HG03460 (cell line): ENCODE results near the gene WDR36.

Experiments used
- ATAC-seq: cut with Tn5 transposase; IDR thresholded peaks from one replicate; pipeline ENCODE4 v1.9.1; 2021; ENCODE audit not compliant: unreplicated experiment

WDR36 gene

GRCh38 chr5:111092062-111092853 lies at the start of gene WDR36:
TSS of gene WDR36 (plus strand) at chr5:111092348. CDS start at chr5:111092457, 109 bp downstream.
- peak; percentile 95 for ATAC-seq

- ATAC-seq: no peak
Observed at GRCh38 chr5:111043712-111044506, 48.2 kb upstream of the WDR36 start.

- ATAC-seq: no peak
Observed at GRCh38 chr5:111058064-111058463, 34.1 kb upstream of the WDR36 start.

- no peak for ATAC-seq
Observed at GRCh38 chr5:111060169-111060568, 32.0 kb upstream of the WDR36 start.

- ATAC-seq: no peak
Observed at GRCh38 chr5:111061618-111062017, 30.5 kb upstream of the WDR36 start.

- ATAC-seq: no peak
Observed at GRCh38 chr5:111063709-111064322, 28.3 kb upstream of the WDR36 start.

- ATAC-seq: no peak
Observed at GRCh38 chr5:111066261-111066938, 25.7 kb upstream of the WDR36 start.

- no peak for ATAC-seq
Observed at GRCh38 chr5:111068213-111068612, 23.9 kb upstream of the WDR36 start.

GRCh38 chr5:111069839-111070238 lies 22.3 kb upstream of the WDR36 start:
- ATAC-seq: no peak

GRCh38 chr5:111070272-111071134 lies 21.6 kb upstream of the WDR36 start:
- ATAC-seq: peak; percentile 43

- ATAC-seq: no peak
Observed at GRCh38 chr5:111071413-111071812, 20.7 kb upstream of the WDR36 start, which contains the start of gene TSLP. TSS of gene TSLP (plus strand) at chr5:111071713. CDS start at chr5:111071891, 178 bp downstream.

- peak; percentile 68 for ATAC-seq
Observed at GRCh38 chr5:111072949-111073682, 19.0 kb upstream of the WDR36 start.

- no peak for ATAC-seq
Observed at GRCh38 chr5:111074244-111074643, 17.9 kb upstream of the WDR36 start.

GRCh38 chr5:111075520-111075919 lies 16.6 kb upstream of the WDR36 start:
- ATAC-seq: no peak

GRCh38 chr5:111076091-111076490 lies 16.1 kb upstream of the WDR36 start:
- ATAC-seq: no peak

- no peak for ATAC-seq
Observed at GRCh38 chr5:111077678-111078077, 14.5 kb upstream of the WDR36 start.

GRCh38 chr5:111079846-111080245 lies 12.3 kb upstream of the WDR36 start:
- no peak for ATAC-seq

- ATAC-seq: no peak
Observed at GRCh38 chr5:111083323-111083722, 8.8 kb upstream of the WDR36 start.

GRCh38 chr5:111095982-111096381 lies 3.8 kb downstream of the WDR36 start:
- no peak for ATAC-seq
